HG03558 (cell line): ENCODE measurements around the gene ARMC2.
"Not testable (repeated sequence)": the region's sequence is repeated elsewhere in the genome, so short reads cannot be mapped to it uniquely, and the experiment has no call there.

Experiments used
- ATAC-seq: cut with Tn5 transposase; IDR thresholded peaks from one replicate; pipeline ENCODE4 v1.9.1; 2021; ENCODE audit warnings: moderate number of reproducible peaks; ENCODE audit not compliant: unreplicated experiment; ENCODE audit errors: extremely low read depth

The ARMC2 gene

GRCh38 chr6:108978638-108979037, 130.4 kb downstream of the ARMC2 start:
- not testable (repeated sequence) for ATAC-seq

- ATAC-seq: no peak
Observed at GRCh38 chr6:108982154-108983113, 134.2 kb downstream of the ARMC2 start.

- ATAC-seq: no peak
Observed at GRCh38 chr6:108983151-108983550, 134.9 kb downstream of the ARMC2 start.

GRCh38 chr6:108985301-108985700, 137.1 kb downstream of the ARMC2 start:
- ATAC-seq: no peak

- no peak for ATAC-seq
Observed at GRCh38 chr6:108987156-108987555, 138.9 kb downstream of the ARMC2 start.

GRCh38 chr6:108988296-108988695, 140.1 kb downstream of the ARMC2 start:
- no peak for ATAC-seq

GRCh38 chr6:108988765-108989164, 140.5 kb downstream of the ARMC2 start:
- no peak for ATAC-seq

GRCh38 chr6:108989700-108990099, 141.5 kb downstream of the ARMC2 start:
- ATAC-seq: no peak

GRCh38 chr6:108993876-108994275, 145.7 kb downstream of the ARMC2 start:
- ATAC-seq: no peak

- ATAC-seq: no peak
Observed at GRCh38 chr6:108995296-108995695, 147.1 kb downstream of the ARMC2 start.

- ATAC-seq: no peak
Observed at GRCh38 chr6:108996208-108996607, 148.0 kb downstream of the ARMC2 start.

GRCh38 chr6:108998485-108998884, 150.3 kb downstream of the ARMC2 start:
- ATAC-seq: no peak

GRCh38 chr6:108999428-108999827, 151.2 kb downstream of the ARMC2 start:
- ATAC-seq: no peak

GRCh38 chr6:109000289-109000688, 152.1 kb downstream of the ARMC2 start:
- ATAC-seq: no peak

- ATAC-seq: no peak
Observed at GRCh38 chr6:109001291-109001894, 153.2 kb downstream of the ARMC2 start.

GRCh38 chr6:109002051-109002697, 154.0 kb downstream of the ARMC2 start:
- ATAC-seq: no peak

- no peak for ATAC-seq
Observed at GRCh38 chr6:109002882-109003281, 154.7 kb downstream of the ARMC2 start.

- ATAC-seq: no peak
Observed at GRCh38 chr6:109006818-109007217, 158.6 kb downstream of the ARMC2 start.

- ATAC-seq: no peak
Observed at GRCh38 chr6:109007521-109007920, 159.3 kb downstream of the ARMC2 start.

- ATAC-seq: no peak
Observed at GRCh38 chr6:109008054-109008453, 159.8 kb downstream of the ARMC2 start.
